ENCODE measurements around the gene PDE6D. TPM values are rescaled to one million over a fixed set of nuclear protein-coding genes. Genes with fewer than 3 reads are reported as not detected.
A peak's percentile ranks its signal among the peaks of the same experiment; 100 is the strongest.

The PDE6D gene
- total and polyA plus RNA-seq, 2 of the 13 experiments (the other 11 are each of a cell fraction or from before 2014, with no cell fraction given), result 14.1 to 23.2 TPM

GRCh38 chr2:231786177-231786916, 5.3 kb upstream of the PDE6D start, which contains the start of gene COPS7B (continued):
- peak; percentile 75; the same call in 1 of the 2 replicates for TF ChIP-seq CENPBD1 (CRISPR knock-in tag; IDR thresholded peaks at IDR 0.05; ENCODE audit: borderline replicate concordance, low read depth)
- peak; percentile 96 for TF ChIP-seq YY1 (IDR thresholded peaks at IDR 0.05; ENCODE audit: insufficient read depth, insufficient replicate concordance, low read depth, low read length)
- TF ChIP-seq SIN3A (IDR thresholded peaks at IDR 0.05; ENCODE audit: borderline replicate concordance, low read depth, low read length), result peak; percentile 97; the same call in 1 of the 2 replicates
- no peak; the same call in 1 of the 2 replicates for TF ChIP-seq TP53 (CRISPR knock-in tag; conservative IDR thresholded peaks at IDR 0.05)
- TF ChIP-seq MTF1 (CRISPR knock-in tag; IDR thresholded peaks at IDR 0.05), result no peak
- peak; percentile 97 for TF ChIP-seq ZSCAN21 (CRISPR knock-in tag; IDR thresholded peaks at IDR 0.05; ENCODE audit: borderline replicate concordance)
- peak; percentile 94 for TF ChIP-seq ELF4 (CRISPR knock-in tag; IDR thresholded peaks at IDR 0.05; ENCODE audit: borderline replicate concordance)
- no peak for TF ChIP-seq DZIP1 (CRISPR knock-in tag; IDR thresholded peaks at IDR 0.05)
- TF ChIP-seq NFE2L2 (IDR thresholded peaks at IDR 0.05; ENCODE audit: low read length), result 0 out of 2 replicates have a peak, but pooled peaks have one; percentile 26
- peak; percentile 85 for TF ChIP-seq CTCF (CRISPR knock-in tag; IDR thresholded peaks at IDR 0.05)
- TF ChIP-seq BRD4 (CRISPR knock-in tag; IDR thresholded peaks at IDR 0.05), result peak; percentile 94; the same call in 1 of the 2 replicates
- TF ChIP-seq ZNF407 (CRISPR knock-in tag; IDR thresholded peaks at IDR 0.05; ENCODE audit: not compliant biosample characterization), result peak; percentile 75
- TF ChIP-seq ZNF572 (CRISPR knock-in tag; IDR thresholded peaks at IDR 0.05), result peak; percentile 95
- no peak for TF ChIP-seq ZNF737 (CRISPR knock-in tag; IDR thresholded peaks at IDR 0.05; ENCODE audit: borderline replicate concordance)
- peak; percentile 81; the same call in 1 of the 2 replicates for TF ChIP-seq ZNF557 (CRISPR knock-in tag; IDR thresholded peaks at IDR 0.05)
